ENCODE results near the gene PHF21B.
"Not testable (repeated sequence)": the region's sequence is repeated elsewhere in the genome, so short reads cannot be mapped to it uniquely, and the experiment has no call there.

Gene PHF21B

GRCh38 chr22:44985906-44986527 lies 23.8 kb downstream of the PHF21B start:
- no peak for DNase-seq

DNA sequence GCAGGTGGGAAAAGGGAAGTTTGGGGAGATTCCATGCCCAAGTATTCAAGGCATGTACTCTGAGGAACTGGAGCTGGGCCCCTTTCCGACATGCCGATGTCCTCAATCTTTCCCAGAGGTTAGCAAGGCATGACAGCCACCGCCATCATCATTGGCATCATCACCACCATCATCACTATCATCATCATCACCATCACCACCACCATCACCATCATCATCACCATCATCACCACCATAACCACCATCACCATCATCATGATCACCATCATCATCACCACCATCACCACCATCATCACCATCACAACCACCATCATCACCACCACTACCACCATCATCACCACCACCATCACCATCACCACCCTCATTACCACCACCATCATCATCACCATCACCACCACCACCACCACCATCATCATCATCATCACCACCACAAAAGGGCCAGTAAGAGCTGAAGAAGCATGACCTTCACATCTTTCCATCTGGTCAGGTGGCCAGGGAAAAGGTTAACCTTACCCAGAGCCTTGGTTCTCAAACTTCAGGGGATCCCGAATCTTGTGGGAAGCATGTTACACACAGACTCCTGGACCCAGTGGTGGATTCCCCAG lies 25.8 kb downstream of the PHF21B start:
- DNase-seq: no peak

DNA sequence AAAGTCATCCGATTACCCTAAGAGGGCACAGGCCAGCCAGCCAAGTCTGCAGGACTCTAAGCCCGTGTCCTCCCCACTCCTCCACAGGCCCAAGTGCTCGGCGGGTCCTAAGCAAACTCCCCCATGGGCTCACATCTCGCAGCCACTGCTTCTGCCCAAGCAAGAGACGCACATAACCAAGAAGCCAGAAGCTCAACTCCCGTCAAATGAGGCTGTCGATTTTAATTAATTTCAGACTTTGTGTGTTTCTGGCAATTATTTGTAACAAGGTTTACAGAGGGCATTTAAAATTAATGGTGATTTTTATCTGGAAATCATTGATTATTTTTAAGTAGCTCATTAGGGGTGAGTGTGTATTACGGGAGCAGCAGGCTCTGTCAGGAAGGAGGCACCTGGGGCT lies 27.4 kb downstream of the PHF21B start:
- no peak for DNase-seq

- no peak for DNase-seq
Measured at GRCh38 chr22:44981857-44982256, 27.9 kb downstream of the PHF21B start.

DNA sequence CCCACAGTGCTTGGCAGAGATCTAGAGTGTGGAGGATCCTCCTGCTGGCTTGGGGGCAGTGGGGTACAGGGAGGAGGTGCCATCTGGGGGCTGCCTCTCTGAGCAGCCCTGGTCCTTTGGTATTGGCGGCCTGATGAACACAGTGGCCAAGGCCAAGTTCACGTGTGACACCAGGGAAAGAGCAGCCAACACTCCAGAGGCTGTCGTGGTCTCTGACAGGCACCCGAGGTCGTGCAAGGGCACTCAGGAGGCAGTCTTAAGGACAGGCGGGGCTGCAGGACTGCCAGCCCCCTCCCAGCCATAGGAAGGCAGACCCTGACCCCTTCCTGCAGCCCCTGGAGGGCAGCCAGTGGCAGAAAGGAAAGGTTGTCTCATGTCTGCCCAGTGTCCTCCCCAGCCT lies 30.7 kb downstream of the PHF21B start:
- DNase-seq: no peak

- peak; percentile 17 for DNase-seq
Measured at GRCh38 chr22:44975427-44976262, 34.2 kb downstream of the PHF21B start.

GRCh38 chr22:44974454-44974853 lies 35.4 kb downstream of the PHF21B start:
- no peak for DNase-seq

GRCh38 chr22:44973829-44974228 lies 36.0 kb downstream of the PHF21B start:
- no peak for DNase-seq

- no peak for DNase-seq
Measured at GRCh38 chr22:44972363-44973083, 37.3 kb downstream of the PHF21B start.

- DNase-seq: no peak
Measured at GRCh38 chr22:44971651-44972362, 38.0 kb downstream of the PHF21B start.

DNA sequence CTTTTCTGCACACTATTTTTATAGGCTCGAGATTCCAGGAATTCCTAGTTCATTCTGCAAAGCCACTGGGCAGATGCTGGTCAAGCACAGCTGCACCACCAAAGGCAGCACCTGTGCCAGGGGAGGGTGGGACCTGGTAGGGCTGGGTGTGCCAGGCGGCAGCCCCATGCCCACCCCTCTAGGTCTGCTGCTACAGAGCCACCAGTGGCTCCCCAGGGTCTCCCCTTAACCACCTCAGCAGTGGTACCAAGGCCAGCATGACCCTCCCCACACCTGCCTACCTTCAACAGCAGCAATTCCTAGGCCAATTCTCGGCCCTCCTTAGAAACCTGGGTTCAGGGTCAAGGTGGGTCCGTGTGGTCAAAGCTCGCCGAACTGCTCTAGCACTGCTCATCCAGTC lies 39.5 kb downstream of the PHF21B start:
- no peak for DNase-seq

DNA sequence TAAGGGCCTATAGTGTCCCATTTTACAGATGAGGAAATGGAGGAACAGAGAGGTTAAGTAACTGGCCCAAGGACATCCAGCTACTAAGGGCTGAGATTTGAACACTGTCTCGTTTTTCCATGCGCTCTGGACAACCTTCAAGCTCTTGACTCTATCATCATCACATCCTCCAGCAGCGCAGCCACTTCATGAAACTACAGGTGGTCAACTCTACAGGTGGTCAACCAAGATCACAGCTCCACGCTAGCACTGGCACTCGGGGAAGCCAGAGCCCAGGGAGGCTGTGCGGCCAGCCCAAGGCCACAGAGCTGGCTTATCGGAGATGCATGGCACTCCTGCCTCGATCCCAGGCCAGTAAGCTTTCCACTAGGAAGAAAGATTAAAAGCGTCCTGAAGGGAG lies 40.0 kb downstream of the PHF21B start:
- DNase-seq: no peak

DNA sequence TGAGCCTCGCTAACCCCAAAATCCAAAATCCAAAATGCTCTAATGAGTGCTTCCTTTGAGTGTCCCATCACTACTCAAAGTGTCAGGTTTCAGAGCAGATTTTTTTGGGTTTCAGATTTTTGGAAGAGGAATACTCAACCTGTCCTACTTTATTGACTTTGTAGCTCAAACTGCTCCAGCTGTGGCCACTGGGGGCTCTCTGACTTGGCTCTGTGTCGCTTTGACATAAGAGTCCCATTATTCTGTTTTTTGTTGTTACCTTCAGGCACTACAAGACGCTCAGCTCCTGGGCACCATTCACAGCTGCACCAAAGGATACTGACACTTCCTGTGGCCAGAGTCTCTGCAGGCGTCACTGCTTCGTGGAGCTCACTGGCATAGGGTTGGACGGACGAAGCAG lies 41.1 kb downstream of the PHF21B start:
- DNase-seq: no peak

- no peak for DNase-seq
Measured at GRCh38 chr22:44965171-44965570, 44.6 kb downstream of the PHF21B start.

- DNase-seq: no peak
Measured at GRCh38 chr22:44964722-44965078, 45.1 kb downstream of the PHF21B start.

- no peak for DNase-seq
Measured at GRCh38 chr22:44963832-44964721, 45.7 kb downstream of the PHF21B start.

GRCh38 chr22:44962741-44963454 lies 46.9 kb downstream of the PHF21B start:
- no peak for DNase-seq

DNA sequence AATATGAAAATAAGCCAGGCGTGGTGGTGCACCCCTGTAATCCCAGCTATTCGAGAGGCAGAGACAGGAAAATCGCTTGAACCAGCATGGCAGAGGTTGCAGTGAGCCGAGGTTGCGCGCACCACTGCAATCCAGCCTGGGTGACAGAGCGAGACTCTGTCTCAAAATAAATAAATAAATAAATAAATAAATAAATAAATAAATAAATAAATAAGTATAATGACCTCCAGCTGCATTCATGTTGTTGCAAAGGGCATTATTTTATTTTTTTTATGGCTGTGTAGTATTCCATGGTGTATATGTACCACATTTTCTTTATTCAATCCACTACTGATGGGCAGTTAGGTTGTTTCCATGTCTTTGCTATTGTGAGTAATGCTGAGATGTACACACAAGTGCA lies 48.1 kb downstream of the PHF21B start:
- not testable (repeated sequence) for DNase-seq

DNA sequence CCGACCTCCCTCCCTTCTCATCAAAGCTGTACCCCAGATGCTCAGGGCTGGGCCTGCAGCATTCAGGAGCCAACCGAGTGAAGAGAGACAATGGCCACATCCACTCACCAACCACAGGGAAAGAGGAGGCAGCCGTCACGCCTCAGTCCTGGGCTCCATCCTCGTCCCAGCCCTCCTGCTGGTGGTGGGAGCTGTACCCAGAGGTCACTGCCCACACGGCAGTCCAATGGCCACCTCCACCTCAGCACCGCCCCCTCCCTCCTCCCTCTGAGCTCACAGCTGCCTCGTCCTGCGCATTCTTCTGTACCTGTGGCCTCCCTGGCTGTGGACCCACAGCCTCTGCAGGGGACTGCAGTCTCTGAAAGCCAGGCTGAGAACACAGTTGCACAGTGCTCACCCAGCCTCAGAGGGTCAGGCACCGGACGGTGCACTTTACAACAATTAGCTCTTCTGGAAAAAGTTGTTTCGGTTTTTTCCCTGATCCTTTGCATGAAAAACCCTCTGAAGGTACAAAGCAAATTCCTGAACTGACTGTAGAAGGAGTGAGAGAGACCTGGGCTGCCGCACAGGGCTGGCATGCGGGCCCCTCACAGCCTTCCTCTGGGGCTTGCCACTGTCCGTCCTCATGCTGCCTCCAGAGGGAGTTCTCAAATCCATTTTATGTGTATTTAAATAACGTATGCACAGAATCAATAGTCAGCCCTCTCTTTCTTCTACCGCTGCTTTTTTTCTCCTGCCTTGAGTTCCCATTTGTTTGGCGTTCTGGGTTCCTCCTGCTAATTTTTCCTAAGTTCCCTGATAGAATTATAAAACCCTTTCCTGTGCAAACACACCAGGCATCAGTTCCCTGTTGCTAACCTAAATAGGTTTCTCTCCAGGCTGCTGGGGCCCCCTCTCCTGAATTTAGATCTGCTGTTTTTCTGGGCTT lies 52.7 kb downstream of the PHF21B start:
- no peak for DNase-seq

DNA sequence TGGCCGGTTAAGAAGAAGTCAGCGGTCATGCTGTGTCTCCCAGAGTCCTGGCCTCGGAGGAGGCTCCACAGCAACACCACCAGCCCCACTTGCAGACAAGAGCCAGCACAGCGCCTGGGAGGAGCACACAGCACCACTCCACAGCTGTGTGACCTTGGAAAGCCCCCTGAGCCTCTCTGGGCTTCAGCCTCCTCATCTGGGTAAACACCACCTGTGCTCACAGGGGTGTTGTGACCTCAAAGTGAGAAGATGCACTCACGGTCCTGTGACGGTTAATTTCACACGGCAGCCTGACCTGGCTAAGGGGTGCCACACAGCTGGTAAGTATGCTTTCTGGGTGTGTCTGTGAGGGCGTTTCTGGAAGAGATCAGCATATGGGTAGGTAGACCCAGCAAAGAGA lies 54.7 kb downstream of the PHF21B start:
- DNase-seq: no peak

All from CD4-positive, alpha-beta T cell treated with Interleukin-4 for 4 hours (primary cell).